PC-3 (cell line): ENCODE results near the gene ARHGAP26.

Experiments
- EZH2phosphoT487 ChIP-seq: fragments of 300-600 bp; sonication (generic); IDR thresholded peaks from 2 replicates; pipeline ENCODE4 v1.6.1; 2018; ENCODE audit warnings: mild to moderate bottlenecking, antibody characterized with exemption, low read length, borderline replicate concordance
- TF ChIP-seq, protein P1 (sequence below): fragments of 300-600 bp; sonication (generic); conservative IDR thresholded peaks from 2 replicates; pipeline ENCODE4 v1.5.1; 2017; ENCODE audit warnings: antibody characterized with exemption, low read depth, mild to moderate bottlenecking, low read length

DNA sequence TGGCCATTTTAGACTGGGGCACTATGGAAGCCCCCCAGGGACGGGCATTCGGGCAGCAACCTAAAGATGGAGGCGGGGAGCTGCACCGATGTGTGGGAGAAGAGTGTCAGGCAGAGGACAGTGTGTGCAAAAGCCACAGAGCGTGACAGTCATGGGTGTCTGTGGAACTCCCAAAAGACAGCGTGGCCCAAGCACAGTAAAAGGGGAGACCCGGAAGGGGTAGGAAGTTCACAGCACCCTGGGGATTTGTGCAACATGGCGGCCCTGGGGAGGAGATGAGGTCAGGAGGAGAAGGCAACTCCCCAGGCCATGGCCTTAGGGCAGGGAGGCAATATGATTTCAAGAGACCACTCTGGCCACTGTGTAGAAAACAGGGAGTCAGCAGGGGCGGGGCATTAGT is 45.4 kb upstream of the ARHGAP26 start:
- TF ChIP-seq EZH2phosphoT487 = no peak
- TF ChIP-seq, protein P1, sequence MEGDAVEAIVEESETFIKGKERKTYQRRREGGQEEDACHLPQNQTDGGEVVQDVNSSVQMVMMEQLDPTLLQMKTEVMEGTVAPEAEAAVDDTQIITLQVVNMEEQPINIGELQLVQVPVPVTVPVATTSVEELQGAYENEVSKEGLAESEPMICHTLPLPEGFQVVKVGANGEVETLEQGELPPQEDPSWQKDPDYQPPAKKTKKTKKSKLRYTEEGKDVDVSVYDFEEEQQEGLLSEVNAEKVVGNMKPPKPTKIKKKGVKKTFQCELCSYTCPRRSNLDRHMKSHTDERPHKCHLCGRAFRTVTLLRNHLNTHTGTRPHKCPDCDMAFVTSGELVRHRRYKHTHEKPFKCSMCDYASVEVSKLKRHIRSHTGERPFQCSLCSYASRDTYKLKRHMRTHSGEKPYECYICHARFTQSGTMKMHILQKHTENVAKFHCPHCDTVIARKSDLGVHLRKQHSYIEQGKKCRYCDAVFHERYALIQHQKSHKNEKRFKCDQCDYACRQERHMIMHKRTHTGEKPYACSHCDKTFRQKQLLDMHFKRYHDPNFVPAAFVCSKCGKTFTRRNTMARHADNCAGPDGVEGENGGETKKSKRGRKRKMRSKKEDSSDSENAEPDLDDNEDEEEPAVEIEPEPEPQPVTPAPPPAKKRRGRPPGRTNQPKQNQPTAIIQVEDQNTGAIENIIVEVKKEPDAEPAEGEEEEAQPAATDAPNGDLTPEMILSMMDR = no peak
